ENCODE results near the gene JAM3.
"Not testable (repeated sequence)": the region's sequence is repeated elsewhere in the genome, so short reads cannot be mapped to it uniquely, and the experiment has no call there.

The JAM3 gene

GRCh38 chr11:134063124-134063495 is 5.8 kb upstream of the JAM3 start:
- no peak for DNase-seq

DNA sequence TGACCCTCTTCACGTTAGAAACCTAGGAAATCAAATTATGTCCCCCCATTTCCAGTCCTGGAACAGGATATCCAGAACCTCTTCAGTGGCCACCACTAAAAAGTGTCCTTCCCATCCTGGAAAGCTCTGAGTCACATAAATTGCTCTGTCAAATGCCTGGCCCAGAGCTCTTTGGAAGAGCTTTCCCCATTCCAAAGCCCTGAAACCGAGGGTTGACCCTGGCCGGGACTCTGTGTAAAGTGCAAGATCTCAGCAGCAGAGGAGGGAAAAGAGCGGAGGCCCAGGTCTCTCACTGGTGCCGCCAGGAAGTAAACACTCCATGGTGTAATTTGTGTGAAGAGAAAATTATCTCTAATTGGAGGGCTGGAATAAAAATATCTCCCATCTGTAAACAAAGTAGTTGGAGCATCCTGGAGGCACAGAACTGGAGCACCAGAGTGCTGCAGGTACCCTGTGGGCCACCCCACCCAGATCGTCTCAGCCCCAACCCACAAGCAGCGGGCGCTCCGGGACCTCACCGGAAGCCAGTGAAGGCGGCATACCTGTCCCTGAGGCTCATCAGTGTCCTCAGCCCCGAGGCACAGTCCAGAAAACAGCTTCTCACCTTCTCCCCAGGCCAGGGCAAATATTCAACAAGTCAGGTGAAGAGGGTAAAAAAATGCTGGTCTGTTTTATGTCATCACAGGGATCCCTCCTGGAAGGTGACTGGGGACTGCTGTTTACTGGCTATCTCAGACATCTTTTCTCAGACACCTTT is 4.7 kb upstream of the JAM3 start:
- DNase-seq = no peak

DNA sequence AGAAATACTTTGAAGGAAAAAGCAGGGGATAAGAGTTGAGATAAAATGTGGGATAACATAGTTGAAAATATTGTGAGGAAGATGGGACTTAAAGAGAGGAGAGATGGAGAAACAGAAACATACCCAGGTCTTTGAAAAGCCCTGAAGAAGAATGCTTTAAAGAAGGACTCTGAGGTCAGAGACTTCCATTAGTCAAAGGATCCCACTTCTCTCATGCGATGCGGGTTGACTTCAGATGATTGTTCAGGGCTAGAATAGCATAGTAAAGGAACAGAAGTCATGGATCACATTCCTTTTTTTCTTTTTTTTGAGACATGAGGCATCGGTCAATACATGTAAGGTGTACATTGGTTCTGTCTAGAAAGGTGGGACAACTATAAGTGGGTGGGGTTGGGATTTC is 3.5 kb upstream of the JAM3 start:
- no peak for DNase-seq

DNA sequence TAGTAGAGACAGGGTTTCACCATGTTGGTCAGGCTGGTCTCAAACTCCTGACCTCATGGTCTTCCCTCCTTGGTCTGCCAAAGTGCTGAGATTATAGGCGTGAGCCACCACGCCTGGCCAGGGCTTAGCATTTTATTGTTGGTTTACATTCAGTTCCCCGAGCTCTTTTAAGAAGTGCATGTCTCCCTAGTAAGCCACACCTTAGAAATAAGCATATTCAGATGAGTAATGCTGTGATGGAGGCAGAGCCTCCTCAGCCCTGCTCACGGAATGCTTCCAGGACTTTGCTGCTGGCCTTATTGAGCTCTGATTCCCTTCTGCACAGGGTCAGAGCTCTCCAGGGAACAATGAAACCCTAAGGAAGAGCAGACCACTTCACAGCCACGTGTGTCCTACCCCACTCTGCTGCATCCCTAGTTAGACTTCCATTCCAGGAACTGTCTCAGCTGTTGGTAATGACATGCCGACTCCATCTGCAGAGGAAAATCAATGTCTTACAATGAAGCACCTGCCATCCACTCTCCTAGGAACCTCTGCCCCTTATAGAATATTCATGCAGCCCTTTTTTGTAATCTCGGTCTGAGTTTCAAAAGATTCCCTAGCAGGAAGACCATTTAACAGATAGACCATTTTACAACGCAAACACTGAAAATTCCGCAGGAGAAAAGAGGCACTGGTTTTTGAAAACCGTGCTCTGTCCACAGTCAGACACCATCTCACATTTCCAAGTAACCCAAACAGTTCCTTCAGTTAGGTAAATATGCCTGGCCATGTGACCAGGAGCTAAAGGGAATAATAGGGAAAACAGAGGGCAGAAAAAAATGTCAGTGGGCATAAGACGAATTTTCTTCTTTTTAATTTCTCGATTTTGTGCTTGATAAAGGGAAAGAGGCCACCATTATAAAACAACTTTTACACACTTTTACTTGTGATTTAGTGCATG is 1.7 kb upstream of the JAM3 start:
- DNase-seq = no peak

GRCh38 chr11:134069426-134070341 is 812 bp downstream of the JAM3 start:
- DNase-seq = peak; percentile 10

- DNase-seq = no peak
Measured at GRCh38 chr11:134070342-134070845, 1.5 kb downstream of the JAM3 start.

DNA sequence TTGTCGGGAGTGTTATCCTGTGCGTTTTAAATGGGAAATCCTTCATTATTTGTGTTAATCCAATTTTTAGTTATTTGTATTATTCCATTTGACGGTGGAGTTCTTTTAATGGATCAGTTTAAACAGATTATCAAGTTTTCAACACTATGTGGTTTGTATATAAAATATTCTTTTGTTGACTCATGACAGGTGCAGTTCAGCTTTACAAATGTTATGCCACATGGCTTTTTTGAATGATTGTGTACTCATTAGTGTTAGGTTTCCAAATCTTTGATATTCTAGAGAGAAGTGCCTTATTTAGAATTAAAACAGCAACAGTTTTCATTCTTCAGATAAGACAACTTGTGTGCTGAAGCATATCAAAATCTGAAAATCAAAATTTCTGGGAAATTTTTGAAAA is 2.4 kb downstream of the JAM3 start:
- no peak for DNase-seq

GRCh38 chr11:134071766-134072402 is 3.0 kb downstream of the JAM3 start:
- no peak for DNase-seq

DNA sequence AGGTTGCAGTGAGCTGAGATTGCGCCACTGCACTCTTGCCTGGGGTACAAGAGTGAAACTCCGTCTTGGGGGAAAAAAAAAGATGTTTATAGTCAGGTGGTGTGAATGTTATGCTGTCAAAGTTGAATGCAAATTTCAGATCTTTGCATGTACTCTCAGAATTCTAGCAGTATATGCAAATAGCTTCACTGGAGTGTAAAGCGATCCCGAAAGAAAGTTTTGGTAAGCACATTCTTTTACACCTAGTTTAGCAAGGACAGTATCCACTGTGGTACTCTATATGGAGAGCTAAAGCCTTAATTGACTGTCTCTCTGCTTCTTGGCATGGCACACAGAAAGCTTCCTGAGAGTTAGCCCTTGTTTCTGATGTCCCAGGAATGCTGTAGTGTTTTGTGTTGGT is 4.0 kb downstream of the JAM3 start:
- DNase-seq = no peak

DNA sequence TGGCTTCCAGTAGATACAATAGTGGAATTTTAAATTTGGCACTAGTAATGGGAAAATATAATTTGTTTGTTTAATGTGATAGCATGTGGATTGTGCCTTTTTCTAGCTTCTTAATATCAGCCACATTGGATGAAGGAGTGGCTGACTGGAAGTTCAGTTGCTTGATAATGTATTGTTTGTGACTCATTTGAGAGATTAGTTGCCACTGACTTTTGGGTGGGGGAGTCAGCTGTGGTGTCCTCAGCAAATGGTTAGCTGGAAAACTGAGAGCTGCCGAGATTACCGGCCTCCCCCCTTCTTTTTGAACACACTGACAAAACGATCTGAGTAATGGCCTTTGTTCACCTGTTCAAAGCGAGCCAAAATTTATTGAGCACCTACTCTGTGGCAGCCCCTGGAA is 5.5 kb downstream of the JAM3 start:
- DNase-seq = no peak

DNA sequence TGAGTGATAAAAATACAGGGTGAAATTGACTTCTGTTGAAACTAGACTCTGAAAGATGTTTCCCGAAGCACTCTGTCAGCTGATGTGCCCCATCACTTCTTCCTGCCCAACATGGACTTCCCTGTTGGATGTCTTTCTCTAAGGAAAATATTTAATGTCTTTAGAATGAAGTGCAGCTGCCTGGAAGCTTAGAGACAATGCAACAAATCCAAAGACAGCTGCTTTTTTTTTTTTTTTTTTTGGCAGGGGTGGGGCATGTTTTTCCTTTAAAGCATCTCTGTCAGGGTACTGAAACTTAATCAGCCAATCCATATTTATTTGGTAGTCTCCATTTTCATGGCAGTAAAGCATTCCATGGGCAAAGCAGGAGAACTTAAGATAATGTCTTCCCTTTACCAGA is 5.9 kb downstream of the JAM3 start:
- no peak for DNase-seq

GRCh38 chr11:134079317-134079716 is 10.4 kb downstream of the JAM3 start:
- no peak for DNase-seq

GRCh38 chr11:134081258-134081657 is 12.4 kb downstream of the JAM3 start:
- DNase-seq = not testable (repeated sequence)

DNA sequence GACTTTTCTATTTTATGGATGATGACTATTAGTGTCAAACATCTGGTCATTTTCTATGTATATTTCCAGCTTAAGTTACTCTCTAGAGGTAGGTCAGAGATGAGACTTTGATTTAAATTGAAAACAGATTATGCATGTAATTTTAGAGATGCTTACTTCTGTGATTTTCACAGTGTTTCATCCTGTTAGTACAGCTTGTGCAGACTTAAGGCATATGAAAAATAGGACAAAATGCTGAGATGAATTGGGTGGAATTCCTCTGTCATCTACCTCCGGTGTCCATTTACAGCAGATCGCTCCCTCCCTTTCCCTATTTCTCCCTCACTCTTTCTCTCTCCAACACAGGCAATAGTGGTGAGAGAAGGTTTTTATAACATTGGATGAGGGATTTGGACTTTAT is 14.1 kb downstream of the JAM3 start:
- DNase-seq = no peak

- peak; percentile 35 for DNase-seq
Measured at GRCh38 chr11:134086376-134086775, 17.5 kb downstream of the JAM3 start.

- DNase-seq = not testable (repeated sequence)
Measured at GRCh38 chr11:134092006-134092405, 23.1 kb downstream of the JAM3 start.

- no peak for DNase-seq
Measured at GRCh38 chr11:134097166-134097565, 28.3 kb downstream of the JAM3 start.

- no peak for DNase-seq
Measured at GRCh38 chr11:134098566-134099184, 29.8 kb downstream of the JAM3 start.

GRCh38 chr11:134100171-134100570 is 31.3 kb downstream of the JAM3 start:
- no peak for DNase-seq

DNA sequence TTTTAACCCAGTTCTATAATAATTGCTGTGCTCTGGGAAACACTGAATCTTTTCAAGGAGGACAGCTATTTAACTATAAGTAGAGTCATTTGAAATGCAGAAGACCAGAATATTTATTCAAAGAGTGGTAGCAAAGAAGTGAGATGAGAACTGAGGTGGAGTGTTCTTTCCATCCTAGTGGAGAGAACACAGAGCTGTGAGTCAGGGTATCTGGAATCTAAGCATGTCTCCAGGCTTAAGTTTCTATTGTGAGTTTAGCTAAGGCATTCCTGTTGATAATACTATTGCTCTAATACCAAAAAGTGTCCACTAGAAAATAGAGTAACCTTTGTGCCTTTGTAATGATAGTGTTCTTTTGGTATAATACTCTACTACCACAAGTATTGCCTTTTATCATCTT is 32.4 kb downstream of the JAM3 start:
- DNase-seq = no peak

- no peak for DNase-seq
Measured at GRCh38 chr11:134110252-134110815, 41.5 kb downstream of the JAM3 start.

- not testable (repeated sequence) for DNase-seq
Measured at GRCh38 chr11:134113787-134114186, 44.9 kb downstream of the JAM3 start.
